GM19193 (cell line): Measurements from ENCODE around the gene DTX3.

Experiments
- POLR2A ChIP-seq: IDR thresholded peaks from 4 replicates; pipeline ENCODE4 v1.6.1; 2011; ENCODE audit not compliant: insufficient read depth, insufficient read length; ENCODE audit errors: extremely low read depth

DTX3 gene

DNA sequence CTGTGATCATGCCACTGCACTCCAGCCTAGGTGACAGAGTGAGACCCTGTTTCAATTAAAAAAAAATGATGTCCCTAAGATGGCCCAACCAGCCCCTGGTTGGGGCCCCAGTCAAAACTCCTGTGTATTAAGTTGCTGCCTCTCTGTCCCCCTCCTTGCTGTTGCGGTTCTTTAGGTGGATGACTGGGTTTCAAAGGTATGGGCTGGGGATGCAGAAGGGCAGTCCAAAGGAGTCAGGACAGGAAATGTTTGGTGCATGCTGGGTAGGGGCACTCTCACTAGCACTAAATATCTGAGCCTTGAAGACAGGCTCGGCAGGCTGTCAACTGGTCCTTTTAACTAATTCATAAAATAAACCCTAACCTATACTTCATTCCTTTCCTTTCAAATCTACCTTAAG is 25.6 kb upstream of the DTX3 start:
- no peak for TF ChIP-seq POLR2A

DNA sequence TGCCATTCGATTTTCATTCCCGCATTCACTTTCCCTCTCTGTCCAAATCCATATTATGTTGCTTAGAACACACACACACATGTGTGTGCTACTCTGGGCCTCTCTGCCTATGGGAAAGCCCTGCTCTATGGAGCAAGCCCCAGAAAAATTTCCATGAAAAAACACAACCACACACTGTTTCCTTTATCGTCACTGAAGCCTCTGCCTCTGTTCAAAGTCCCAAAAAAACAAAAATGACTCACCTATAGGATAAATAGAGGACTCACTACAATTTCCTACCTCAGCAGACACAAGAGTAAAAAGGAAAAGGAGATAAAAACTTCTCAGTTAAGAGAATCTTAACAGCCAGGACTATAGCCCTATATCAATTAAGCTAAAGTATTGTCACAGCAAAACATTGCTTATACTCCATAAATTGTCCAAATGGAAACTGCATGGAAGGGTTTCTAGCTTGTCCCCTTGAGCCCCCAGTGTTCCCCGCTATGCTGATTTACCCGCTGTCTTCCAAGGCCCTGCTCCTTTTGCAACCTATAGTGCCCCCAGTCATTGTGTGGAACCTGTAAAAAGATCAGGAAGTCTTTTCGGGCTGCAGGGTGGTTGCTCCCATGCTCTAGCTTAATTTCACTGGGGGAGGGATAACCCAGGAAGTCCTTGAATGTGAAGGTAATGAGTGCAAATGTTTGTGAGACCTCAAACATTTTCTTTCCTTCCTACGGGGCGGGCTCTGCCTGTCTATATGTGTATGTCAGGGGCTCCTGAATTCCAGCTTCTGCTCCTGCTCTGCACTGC is 24.8 kb upstream of the DTX3 start:
- no peak for TF ChIP-seq POLR2A

DNA sequence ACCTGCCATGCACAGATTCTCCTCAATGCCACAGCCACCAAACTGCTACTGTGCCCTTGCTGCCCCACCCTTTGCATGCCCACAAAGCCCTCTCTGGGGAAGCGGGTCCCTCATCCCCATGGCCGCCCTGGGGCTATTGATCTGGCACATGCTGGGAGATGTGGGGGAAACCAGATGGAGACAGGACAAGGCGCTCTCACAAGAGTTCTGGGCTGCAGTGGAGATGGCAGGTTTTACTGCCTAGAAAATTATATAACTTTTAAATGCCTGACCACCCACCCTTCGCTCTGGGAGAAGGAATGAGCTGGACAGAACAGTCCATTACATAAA is 24.2 kb upstream of the DTX3 start:
- no peak for TF ChIP-seq POLR2A

DNA sequence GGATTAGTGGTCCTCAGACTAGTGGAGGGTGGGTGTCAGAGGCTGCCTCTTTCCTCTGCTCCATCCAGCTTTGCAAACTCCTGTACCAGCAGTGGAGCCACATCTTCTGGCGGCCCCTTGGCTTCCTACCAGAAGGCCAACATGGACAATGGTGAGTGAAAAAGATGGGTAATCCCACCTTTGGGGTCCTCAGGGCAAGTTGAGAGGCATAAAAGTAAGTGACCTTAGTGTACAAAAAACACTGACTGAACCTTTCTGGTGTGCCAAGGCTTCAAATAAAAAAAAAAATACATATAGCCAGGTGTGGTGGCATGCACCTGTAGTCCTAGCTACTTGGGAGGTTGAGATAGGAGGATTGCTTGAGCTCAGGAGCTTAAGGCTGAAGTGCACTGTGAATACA is 22.8 kb upstream of the DTX3 start:
- no peak for TF ChIP-seq POLR2A

DNA sequence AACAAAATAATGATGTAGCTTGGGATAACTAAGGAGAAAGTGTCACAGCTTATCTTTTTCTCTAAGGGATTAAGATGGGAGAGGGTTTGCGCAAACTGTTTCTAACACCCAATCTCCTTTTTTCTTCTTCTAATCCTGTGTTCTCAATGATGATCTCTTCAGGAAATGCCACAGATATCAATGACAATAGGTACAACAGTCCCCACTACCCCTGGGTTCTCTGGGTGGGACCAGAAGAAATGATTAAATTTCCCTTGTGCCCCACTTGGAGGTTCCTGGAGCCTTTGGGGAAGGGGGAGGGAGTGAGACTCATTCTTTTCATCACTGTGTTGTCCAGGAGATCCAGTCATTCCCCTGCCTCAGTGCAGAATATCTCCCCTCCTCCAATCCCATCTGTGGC is 22.2 kb upstream of the DTX3 start:
- no peak for TF ChIP-seq POLR2A

DNA sequence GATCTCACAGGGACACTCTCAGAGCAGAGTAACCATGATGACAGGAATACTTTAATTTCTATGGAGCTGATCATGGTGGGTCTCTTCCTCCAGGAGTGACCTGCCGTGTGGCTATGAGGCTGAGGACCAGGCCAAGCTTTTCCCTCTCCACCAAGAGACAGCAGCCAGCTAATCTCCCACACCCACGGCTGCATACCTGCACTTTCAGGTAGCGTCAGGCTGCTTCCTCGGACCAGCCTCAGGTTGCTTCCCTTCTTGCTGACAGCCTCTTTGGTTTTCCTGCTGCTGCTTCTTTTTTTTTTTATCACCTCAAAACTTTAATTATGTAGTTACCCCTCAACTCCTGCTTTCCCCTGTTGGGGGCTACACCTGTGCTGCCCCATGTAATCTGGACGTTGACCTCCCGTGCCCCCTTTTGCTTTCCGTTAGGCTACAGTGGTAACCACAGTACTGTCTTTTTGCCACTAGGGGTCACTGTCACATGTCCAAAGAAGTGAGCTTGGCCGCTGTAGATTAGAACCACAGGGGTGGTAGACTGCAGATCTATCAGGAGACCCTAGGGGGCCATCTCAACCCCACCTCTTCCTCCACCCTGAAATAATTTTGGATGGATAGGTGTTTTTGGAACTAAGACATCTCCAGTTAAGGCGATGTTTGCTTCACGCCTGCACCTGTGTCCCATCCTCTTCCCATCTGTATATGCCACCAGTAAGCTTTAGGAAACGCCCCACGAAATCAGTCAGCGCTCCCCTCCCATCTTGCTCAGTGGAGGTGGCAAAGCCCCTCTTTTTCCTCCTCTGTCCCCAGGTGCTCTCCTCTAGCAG is 21.4 kb upstream of the DTX3 start:
- no peak for TF ChIP-seq POLR2A

DNA sequence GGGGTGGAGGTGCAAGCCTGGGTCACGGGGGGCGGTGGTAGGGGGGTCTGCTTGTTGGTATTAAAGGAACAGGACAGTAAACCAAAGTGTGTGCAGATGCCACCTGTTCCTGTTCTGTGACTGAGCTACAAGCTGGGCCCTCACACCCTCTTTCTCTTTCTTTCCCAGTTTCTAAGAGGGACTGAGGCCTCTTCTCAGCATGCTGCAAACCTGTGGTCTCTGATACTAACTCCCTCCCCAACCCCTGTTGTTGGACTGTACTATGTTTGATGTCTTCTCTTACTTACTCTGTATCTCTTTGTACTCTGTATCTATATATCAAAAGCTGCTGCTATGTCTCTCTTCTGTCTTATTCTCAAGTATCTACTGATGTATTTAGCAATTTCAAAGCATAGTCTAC is 20.6 kb upstream of the DTX3 start:
- no peak for TF ChIP-seq POLR2A

DNA sequence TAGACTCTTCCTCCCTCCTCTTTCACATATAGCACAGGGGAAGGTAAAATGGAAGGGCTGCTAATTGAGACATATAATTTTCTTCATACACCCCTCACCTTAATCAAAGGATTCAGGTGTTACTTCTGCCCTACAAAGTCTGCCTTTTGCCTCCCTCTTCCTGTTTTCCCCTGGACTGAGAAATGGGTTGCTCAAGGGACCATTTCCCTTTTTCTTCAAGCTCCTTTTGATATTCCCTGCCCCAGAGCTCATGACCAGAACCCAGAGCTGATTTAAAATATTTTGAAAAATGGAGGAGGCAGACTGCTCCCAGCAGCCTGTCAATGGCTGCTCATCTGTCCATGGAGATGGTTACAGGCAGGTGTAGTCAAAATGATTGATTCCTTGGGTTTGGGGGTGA is 19.9 kb upstream of the DTX3 start:
- no peak for TF ChIP-seq POLR2A

DNA sequence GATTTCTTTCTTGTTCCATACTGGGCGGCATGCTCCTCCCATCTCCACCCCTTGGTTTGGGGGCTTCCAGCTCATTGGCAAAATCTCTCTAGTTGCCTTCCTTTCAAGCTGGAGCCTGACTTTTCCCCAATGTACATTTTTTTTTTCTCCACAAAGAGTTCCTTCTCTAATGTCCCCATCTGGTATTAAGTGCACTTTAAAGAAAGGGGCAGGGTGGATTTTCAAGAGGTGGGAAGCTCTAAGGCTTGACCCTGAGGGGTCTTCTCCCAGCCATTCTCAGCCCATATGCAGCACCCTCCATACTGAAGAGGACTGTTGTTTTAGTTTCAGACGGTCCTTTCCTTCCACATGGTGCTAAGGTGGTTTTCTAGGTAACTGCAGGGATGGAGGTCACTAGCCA is 19.5 kb upstream of the DTX3 start:
- no peak for TF ChIP-seq POLR2A

DNA sequence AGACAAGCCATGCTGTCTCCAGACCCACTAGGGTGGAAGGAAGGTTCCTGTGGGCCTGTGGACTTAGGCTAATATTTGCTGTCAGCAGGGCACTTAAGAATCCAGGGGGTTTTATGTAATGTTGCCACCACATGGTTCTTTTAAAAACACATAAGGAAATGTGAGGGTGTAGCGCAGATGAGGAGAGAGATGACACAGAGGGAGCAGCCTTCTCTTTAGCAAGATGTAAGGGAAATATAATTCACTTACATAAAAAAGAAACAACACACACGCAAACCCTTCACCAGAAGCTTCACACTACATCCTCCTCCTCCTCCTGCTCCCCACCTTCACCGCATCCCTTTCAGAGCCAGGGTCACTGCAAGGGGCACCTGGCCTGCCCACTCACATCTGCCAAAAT is 18.5 kb upstream of the DTX3 start:
- no peak for TF ChIP-seq POLR2A

DNA sequence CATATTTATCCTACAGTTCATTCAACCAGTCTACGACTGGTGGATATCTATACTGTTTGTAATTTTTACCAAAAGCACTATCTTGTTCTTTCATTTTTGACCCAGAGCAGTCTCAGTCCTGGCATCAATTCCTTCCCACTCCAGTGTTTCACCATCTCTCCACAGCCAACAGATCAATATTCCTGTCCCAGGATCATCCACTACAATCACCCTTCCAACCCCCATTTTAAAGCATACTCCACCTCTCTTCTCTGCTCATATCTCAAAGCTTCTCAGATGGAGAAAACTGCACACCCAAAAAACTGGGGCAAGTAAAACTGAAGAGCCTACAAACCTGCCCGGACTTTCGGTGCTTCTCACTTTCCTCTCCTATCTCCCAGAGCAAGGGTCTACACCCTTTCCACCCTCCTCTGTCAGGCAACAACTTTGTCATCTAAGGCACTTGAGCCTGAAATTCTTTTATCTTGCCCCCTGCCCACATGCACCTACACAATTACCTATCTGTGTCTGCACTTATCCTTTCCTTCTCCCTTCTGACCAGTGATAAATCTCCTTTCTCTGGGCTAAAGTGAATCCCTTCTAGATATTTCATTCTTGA is 17.7 kb upstream of the DTX3 start:
- no peak for TF ChIP-seq POLR2A

DNA sequence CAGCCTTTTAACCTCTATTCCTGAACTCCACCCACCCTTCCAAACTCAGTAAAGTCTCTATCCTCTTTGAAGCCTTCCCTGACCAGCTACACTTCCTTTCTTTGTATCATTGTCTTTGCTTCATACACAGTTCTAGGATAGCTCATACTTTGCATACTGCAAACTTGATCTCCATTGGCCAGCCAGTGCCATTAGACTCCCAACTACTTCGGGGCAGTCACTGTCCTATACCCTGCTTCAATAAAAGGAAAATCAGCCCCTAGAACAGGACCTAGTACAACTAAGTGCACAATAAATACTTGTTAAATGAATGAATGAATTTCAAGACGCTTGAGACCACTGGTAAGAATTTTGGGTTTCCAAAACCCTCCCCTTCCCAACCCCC is 14.2 kb upstream of the DTX3 start:
- no peak for TF ChIP-seq POLR2A

DNA sequence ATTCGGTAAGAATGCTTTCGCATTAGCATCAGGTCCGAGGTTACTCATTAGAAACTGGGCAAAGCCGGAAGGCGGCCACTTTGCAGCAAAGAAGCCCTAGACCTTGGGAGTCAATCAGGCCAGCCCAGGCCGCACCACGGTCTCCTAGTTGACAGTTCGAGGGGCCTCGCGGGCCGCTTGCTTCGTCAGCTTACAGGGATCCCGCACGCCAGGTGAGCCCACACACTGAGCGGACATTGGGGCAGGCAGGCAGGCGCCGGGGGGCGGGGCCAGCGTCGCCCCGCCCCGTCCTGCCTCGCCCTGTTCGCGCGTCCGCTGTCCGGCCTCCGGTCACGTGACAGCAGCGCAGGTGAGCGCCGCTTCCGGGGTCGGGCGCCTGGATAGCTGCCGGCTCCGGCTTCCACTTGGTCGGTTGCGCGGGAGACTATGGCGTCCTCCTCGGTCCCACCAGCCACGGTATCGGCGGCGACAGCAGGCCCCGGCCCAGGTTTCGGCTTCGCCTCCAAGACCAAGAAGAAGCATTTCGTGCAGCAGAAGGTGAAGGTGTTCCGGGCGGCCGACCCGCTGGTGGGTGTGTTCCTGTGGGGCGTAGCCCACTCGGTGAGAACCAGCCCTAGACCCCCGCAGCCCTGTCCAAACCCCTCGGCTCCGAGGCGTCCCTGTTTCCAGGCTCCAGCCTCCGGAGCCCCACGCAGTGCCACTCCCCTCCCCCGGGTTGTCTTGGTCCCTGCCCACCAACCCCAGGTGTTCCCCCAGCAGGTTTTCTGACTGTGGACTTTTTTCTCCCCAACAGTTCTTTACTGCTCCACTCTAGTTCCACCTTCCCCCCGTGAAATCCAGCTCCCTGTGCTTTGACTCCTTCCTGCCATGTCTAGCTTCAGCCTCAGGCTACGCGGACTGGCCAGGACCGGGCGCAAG is 13.5 kb upstream of the DTX3 start, which contains the start of gene PIP4K2C:
PIP4K2C (plus strand) TSS at position 329 of the 918 bp plus-strand sequence; CDS start at position 427, 98 bp downstream.
- TF ChIP-seq POLR2A, result peak; percentile 97

DNA sequence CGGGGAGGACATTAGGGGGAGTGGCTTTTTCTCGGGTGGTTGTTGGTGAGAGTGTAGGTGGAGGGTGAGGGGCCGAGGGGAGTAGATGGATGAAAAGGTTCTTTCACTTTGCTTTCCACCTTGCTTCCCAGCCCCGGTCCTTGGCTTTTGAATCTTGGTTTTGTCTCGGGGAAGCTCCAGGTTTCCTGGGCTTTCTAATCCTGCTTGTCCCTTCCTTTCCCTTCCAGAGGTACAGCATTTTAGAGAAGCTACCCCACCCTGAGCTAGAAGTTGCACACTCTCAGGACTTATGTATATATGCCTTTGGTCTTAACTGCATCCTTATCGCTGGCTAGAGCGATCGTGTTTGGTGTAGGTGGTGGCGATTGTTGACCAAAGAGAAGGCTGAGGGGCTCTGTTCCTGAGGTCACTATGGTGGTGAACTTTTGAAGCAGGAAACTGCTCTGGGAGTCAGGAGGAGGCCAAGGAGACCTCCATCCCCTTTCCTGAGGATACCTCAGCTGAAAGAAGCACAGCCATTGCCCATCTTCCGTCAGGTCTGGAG is 12.8 kb upstream of the DTX3 start:
- TF ChIP-seq POLR2A, result no peak
